Measurements from ENCODE around the gene C2CD4D. TPM values are rescaled to one million over a fixed set of nuclear protein-coding genes. Genes with fewer than 3 reads are reported as not detected.

Gene C2CD4D
- total and polyA plus RNA-seq, 2 donors (not counting 1 experiment from before 2014, with no cell fraction given), result 0.07 TPM; not detected in 1

DNA sequence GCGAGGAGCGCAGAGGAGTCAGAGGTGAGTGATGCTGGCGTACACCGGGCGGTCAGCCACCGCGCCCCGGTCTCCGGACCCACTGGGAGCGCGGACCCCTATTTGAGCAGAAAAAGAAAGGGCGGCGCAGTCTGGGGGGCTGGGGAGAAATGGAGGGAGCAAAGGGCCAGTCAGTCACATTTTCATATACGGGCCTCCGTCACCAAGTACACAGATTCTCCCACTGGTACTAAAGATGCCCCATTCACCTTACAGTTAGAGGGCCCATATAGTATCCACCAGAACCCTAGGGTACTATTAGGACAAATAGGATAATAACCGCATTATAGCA lies 573 bp downstream of the C2CD4D start:
- H3K9me3 ChIP-seq (ENCODE audit: control extremely low read depth in 1 of 3, control insufficient read depth in 2 of 3, insufficient read depth in 1 of 3, low read length in 2 of 3), result peaks cover 0 to 11% (median 0%) of the 10 kb centered on the region in 3 donors
- H3K27me3 Mint-ChIP-seq, result peaks cover 10% of the 10 kb centered on the region
- peaks cover 34% of the 10 kb centered on the region for H3K4me1 Mint-ChIP-seq
- peaks cover 34 to 41% of the 10 kb centered on the region in 2 donors for H3K4me1 ChIP-seq (ENCODE audit: control insufficient read depth in 2 of 2, insufficient read depth in 2 of 2, low read length in 2 of 2)
- no peaks in the 10 kb centered on the region for H3K79me2 ChIP-seq (ENCODE audit: control insufficient read depth, insufficient read depth, low read length)
- CTCF ChIA-PET, result interaction anchor here (2.3 kb wide), 1 partner anchor 245 kb away, joined by 10 read pairs; no protein-coding TSS in a partner anchor
- H4K20me1 ChIP-seq (ENCODE audit: control insufficient read depth, insufficient read depth, low read length, poor library complexity, severe bottlenecking), result no peaks in the 10 kb centered on the region
- TF ChIP-seq EZH2 (IDR thresholded peaks at IDR 0.05; ENCODE audit: borderline replicate concordance, insufficient read depth, low read depth, low read length, poor library complexity, severe bottlenecking) (no peak), CTCF (IDR thresholded peaks at IDR 0.05) (no peak)
- H3K27ac ChIP-seq (ENCODE audit: low read length in 2 of 2), result no peak overlapping the region
- peak overlapping the region; percentile 65 for H3K9ac ChIP-seq (ENCODE audit: low read length)
- peak overlapping the region; percentile 37 for H3K27ac Mint-ChIP-seq
- peak overlapping the region; percentile 69 for H2AFZ ChIP-seq (ENCODE audit: insufficient read depth, low read depth, low read length, poor library complexity, severe bottlenecking)
- ATAC-seq (ENCODE audit: low read depth) (no peak), DNase-seq (no peak)
- WGBS (ENCODE audit: insufficient coverage), result 21% methylated on average over 9 of the region's 16 CpGs
- peak overlapping the region; percentile 87 for H3K4me3 Mint-ChIP-seq
- POLR2A ChIA-PET, result no interaction called here
- H3K4me3 ChIP-seq (ENCODE audit: control extremely low read depth in 1 of 5, extremely low read depth in 1 of 5, insufficient read depth in 1 of 5, low read depth in 2 of 5, low read length in 4 of 5), result peak overlapping the region in 4 of 5 experiments; percentile 36 to 56 (median 44)
- H3K27me3 ChIP-seq (replicated peaks in 1 of 4; ENCODE audit: control extremely low read depth in 1 of 4, control insufficient read depth in 3 of 4, insufficient read depth in 4 of 4, low read length in 3 of 4), result peaks cover 0 to 20% (median 7%) of the 10 kb centered on the region in 4 experiments
- H3K9me3 Mint-ChIP-seq (ENCODE audit: insufficient read depth), result no peaks in the 10 kb centered on the region
- intact Hi-C loops (cut with micrococcal nuclease), result loop anchor here (2.0 to 10.0 kb wide), 4 partner anchors 114 to 557 kb away; partner anchors contain the start of genes POGZ, PSMB4, RIIAD1 and ZNF687
- H3K4me2 ChIP-seq (replicated peaks; ENCODE audit: low read depth, low read length, poor library complexity, severe bottlenecking), result peak overlapping the region; percentile 89
- H3K36me3 ChIP-seq (replicated peaks in 1 of 2; ENCODE audit: control extremely low read depth in 1 of 2, control insufficient read depth in 1 of 2, extremely low read depth in 1 of 2, insufficient read depth in 2 of 2, low read length in 1 of 2), result no peaks in the 10 kb centered on the region
